GM23338 (cell line): ENCODE data around the gene PLPP4.
A peak's percentile ranks its signal among the peaks of the same experiment; 100 is the strongest.

ENCODE experiments used
- CREB1 ChIP-seq: fragments of 250-450 bp; sonication (Bioruptor Pico); IDR thresholded peaks from 2 replicates; pipeline ENCODE4 v1.5.0; 2020; ENCODE audit warnings: low read depth, mild to moderate bottlenecking, moderate library complexity
- CTCF ChIP-seq, 2 experiments: fragments of 200-600 bp in 1 of 2; sonication (generic) in 1 of 2; conservative IDR thresholded peaks; 2 replicates each; pipeline versions ENCODE4 v1.5.1 to v1.6.1; 2016 to 2017; ENCODE audit warnings: antibody characterized with exemption in 2 of 2, low read depth in 2 of 2, mild to moderate bottlenecking in 2 of 2, moderate library complexity in 1 of 2
- ETS1 ChIP-seq: IDR thresholded peaks from 2 replicates; pipeline ENCODE4 v1.6.1; 2016; ENCODE audit warnings: antibody characterized with exemption
- EZH2 ChIP-seq: fragments of 200-600 bp; sonication (generic); IDR thresholded peaks from one replicate; pipeline ENCODE4 v1.8.0; 2017; ENCODE audit warnings: antibody characterized with exemption, mild to moderate bottlenecking, low read depth; ENCODE audit not compliant: unreplicated experiment
- EZH2phosphoT487 ChIP-seq: fragments of 200-600 bp; sonication (generic); IDR thresholded peaks from one replicate; pipeline ENCODE4 v1.8.1; 2018; ENCODE audit warnings: antibody characterized with exemption; ENCODE audit not compliant: unreplicated experiment
- JUNB ChIP-seq: IDR thresholded peaks from one replicate; pipeline ENCODE4 v1.6.1; 2016; ENCODE audit warnings: antibody characterized with exemption; ENCODE audit not compliant: unreplicated experiment
- NANOG ChIP-seq: IDR thresholded peaks from 2 replicates; pipeline ENCODE4 v1.6.1; 2016; ENCODE audit warnings: antibody characterized with exemption, borderline replicate concordance
- POLR2AphosphoS5 ChIP-seq: IDR thresholded peaks from 2 replicates; pipeline ENCODE4 v1.6.1; 2016; ENCODE audit warnings: antibody characterized with exemption, low read depth
- REST ChIP-seq: IDR thresholded peaks from one replicate; pipeline ENCODE4 v1.6.1; 2018; ENCODE audit warnings: antibody characterized with exemption; ENCODE audit not compliant: unreplicated experiment
- STAT1 ChIP-seq: IDR thresholded peaks from one replicate; pipeline ENCODE4 v1.6.1; 2016; ENCODE audit warnings: antibody characterized with exemption; ENCODE audit not compliant: unreplicated experiment
- ZNF331 ChIP-seq: fragments of 250-450 bp; sonication (Bioruptor Pico); IDR thresholded peaks from 2 replicates; pipeline ENCODE4 v1.5.0; 2020; ENCODE audit warnings: low read depth, mild to moderate bottlenecking, moderate library complexity

- TF ChIP-seq CTCF (conservative IDR thresholded peaks at IDR 0.05; ENCODE audit: low read depth in 2 of 2) (no peak), REST (no peak), EZH2 (no peak), POLR2AphosphoS5 (no peak), EZH2phosphoT487 (no peak), JUNB (no peak), ZNF331 (CRISPR knock-in tag) (no peak), CREB1 (CRISPR knock-in tag) (peak; percentile 21; the same call in 1 of the 2 replicates), NANOG (peak; percentile 30; the same call in 1 of the 2 replicates), STAT1 (no peak), ETS1 (no peak)
Observed at GRCh38 chr10:120555842-120556532, 99.0 kb downstream of the PLPP4 start.
